ENCODE results near the gene RFPL2. TPM values are rescaled to one million over a fixed set of nuclear protein-coding genes. Genes with fewer than 3 reads are reported as not detected.
A peak's percentile ranks its signal among the peaks of the same experiment; 100 is the strongest.

The RFPL2 gene
- total and polyA plus RNA-seq, 2 of the 13 experiments (the other 11 are each of a cell fraction or from before 2014, with no cell fraction given): not detected

GRCh38 chr22:32202539-32203180 lies 2.2 kb downstream of the RFPL2 start (continued):
- TF ChIP-seq ZNF687 (CRISPR knock-in tag; IDR thresholded peaks at IDR 0.05): peak; percentile 73
- TF ChIP-seq BORCS8-MEF2B (CRISPR knock-in tag; IDR thresholded peaks at IDR 0.05): no peak
- TF ChIP-seq, protein P1, sequence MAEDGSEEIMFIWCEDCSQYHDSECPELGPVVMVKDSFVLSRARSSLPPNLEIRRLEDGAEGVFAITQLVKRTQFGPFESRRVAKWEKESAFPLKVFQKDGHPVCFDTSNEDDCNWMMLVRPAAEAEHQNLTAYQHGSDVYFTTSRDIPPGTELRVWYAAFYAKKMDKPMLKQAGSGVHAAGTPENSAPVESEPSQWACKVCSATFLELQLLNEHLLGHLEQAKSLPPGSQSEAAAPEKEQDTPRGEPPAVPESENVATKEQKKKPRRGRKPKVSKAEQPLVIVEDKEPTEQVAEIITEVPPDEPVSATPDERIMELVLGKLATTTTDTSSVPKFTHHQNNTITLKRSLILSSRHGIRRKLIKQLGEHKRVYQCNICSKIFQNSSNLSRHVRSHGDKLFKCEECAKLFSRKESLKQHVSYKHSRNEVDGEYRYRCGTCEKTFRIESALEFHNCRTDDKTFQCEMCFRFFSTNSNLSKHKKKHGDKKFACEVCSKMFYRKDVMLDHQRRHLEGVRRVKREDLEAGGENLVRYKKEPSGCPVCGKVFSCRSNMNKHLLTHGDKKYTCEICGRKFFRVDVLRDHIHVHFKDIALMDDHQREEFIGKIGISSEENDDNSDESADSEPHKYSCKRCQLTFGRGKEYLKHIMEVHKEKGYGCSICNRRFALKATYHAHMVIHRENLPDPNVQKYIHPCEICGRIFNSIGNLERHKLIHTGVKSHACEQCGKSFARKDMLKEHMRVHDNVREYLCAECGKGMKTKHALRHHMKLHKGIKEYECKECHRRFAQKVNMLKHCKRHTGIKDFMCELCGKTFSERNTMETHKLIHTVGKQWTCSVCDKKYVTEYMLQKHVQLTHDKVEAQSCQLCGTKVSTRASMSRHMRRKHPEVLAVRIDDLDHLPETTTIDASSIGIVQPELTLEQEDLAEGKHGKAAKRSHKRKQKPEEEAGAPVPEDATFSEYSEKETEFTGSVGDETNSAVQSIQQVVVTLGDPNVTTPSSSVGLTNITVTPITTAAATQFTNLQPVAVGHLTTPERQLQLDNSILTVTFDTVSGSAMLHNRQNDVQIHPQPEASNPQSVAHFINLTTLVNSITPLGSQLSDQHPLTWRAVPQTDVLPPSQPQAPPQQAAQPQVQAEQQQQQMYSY (CRISPR knock-in tag; IDR thresholded peaks at IDR 0.05): peak; percentile 94
- TF ChIP-seq MAZ (IDR thresholded peaks at IDR 0.05; ENCODE audit: borderline replicate concordance, low read depth, low read length): peak; percentile 57; the same call in 1 of the 2 replicates
- TF ChIP-seq MAZ (CRISPR knock-in tag; IDR thresholded peaks at IDR 0.05; ENCODE audit: low read depth): no peak
- no peak for TF ChIP-seq ATF1 (CRISPR knock-in tag; IDR thresholded peaks at IDR 0.05)

Measured in HepG2 (cell line).